ENCODE data around the gene EXOC3L2. TPM values are rescaled to one million over a fixed set of nuclear protein-coding genes. Genes with fewer than 3 reads are reported as not detected.

EXOC3L2 gene
- total RNA-seq, 2 donors from 2014 or later: 2.2 to 2.4 TPM

DNA sequence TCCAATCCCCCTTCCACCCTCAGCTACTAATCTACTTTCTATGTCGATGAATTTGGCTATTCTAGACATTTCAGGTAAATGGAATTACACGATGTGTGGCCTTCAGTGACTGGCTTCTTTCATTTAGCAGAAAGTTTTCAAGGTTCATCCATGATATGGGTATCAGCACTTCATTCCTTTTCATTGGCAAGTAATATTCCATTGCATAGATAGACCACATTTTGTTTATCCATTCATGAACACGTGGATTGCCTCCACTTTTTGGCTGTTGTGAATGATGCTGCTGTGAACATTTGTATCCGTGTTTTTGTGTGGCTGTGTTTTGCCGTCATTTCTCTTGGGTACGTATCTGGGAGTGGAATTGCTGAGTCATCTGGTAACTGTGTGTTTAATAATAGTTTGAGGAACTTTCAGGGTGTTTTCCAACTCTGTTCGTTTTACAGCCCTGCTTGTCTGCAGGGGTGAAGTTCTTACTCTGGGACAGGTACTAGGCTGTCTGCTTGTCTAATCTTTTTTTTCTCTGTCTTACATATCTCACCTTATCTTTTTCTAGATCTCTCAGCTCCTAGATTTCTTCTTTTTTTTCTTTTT is 38.3 kb upstream of the EXOC3L2 start:
- no peaks in the 10 kb centered on the region for H3K27me3 ChIP-seq (replicated peaks; ENCODE audit: insufficient read depth)
- no peaks in the 10 kb centered on the region for H3K9me3 ChIP-seq
- H3K4me1 ChIP-seq (ENCODE audit: control insufficient read depth in 1 of 2, low read depth in 2 of 2): no peaks in the 10 kb centered on the region
- DNase-seq (ENCODE audit: low spot score) (no peak), ATAC-seq (ENCODE audit: insufficient number of reproducible peaks, low FRiP score, low read depth) (no peak)
- TF ChIP-seq, protein P1, sequence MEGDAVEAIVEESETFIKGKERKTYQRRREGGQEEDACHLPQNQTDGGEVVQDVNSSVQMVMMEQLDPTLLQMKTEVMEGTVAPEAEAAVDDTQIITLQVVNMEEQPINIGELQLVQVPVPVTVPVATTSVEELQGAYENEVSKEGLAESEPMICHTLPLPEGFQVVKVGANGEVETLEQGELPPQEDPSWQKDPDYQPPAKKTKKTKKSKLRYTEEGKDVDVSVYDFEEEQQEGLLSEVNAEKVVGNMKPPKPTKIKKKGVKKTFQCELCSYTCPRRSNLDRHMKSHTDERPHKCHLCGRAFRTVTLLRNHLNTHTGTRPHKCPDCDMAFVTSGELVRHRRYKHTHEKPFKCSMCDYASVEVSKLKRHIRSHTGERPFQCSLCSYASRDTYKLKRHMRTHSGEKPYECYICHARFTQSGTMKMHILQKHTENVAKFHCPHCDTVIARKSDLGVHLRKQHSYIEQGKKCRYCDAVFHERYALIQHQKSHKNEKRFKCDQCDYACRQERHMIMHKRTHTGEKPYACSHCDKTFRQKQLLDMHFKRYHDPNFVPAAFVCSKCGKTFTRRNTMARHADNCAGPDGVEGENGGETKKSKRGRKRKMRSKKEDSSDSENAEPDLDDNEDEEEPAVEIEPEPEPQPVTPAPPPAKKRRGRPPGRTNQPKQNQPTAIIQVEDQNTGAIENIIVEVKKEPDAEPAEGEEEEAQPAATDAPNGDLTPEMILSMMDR (IDR thresholded peaks at IDR 0.05): no peak
- H3K36me3 ChIP-seq: peaks cover 29% of the 10 kb centered on the region
- H3K27ac ChIP-seq: no peak overlapping the region
- no peak overlapping the region for H3K4me3 ChIP-seq

DNA sequence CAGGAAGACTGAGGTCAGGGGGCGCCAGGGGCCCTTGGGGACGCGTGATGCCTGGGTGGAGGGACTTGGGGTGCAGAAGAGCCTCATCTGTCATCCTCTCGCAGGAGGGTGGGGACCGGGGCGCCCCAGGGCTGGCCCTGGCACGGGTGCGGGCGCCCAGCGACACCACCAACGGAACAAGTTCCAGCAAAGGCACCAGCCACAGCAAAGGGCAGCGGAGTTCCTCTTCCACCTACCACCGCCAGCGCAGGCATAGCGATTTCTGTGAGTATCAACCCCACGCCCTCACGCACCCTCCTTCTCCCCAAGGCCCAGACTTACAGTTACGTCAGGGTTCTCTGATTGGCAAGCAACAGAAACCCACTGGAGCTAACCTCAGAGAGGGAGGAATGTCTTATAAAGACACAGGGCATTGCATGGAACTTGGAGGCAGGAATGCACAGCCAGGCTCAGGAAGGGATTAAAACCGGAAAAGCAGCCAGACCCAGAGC is 35.3 kb upstream of the EXOC3L2 start:
- TF ChIP-seq, protein P1 (IDR thresholded peaks at IDR 0.05): no peak
- DNase-seq (ENCODE audit: low spot score) (no peak), ATAC-seq (ENCODE audit: insufficient number of reproducible peaks, low FRiP score, low read depth) (no peak)
- Histone ChIP-seq H3K4me1 (ENCODE audit: control insufficient read depth in 1 of 2, low read depth in 2 of 2) (no peaks in the 10 kb centered on the region), H3K36me3 (peaks cover 38% of the 10 kb centered on the region), H3K27me3 (replicated peaks; ENCODE audit: insufficient read depth) (no peaks in the 10 kb centered on the region), H3K9me3 (no peaks in the 10 kb centered on the region), H3K4me3 (no peak overlapping the region), H3K27ac (no peak overlapping the region)

DNA sequence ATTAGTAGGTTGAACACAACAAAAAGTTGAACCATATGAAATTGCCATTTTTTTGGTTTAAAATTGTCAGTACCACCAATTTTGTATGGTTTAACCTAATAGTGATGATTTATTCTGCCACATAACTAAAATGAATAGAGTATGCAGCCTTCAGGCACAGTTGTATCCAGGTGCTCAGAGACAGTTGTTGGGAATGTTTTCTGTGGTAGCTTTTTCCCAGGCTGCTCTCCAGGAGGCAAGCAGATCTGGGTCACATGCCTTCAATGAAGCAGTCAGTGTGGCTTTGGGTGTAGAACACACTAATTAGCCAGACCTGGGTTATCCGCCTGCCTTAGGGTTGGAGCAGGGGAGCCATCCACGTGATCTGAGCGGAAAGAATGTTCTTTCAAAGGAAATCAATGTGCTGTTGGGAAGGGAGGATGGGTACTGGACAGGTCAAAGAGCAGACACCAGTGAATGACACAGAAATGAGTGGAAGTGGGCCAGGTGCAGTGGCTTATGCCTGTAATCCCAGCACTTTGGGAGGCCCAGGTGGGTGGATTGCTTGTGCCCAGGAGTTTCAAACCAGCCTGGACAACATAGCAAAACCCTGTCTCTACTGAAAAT is 34.5 kb upstream of the EXOC3L2 start:
- ATAC-seq (ENCODE audit: insufficient number of reproducible peaks, low FRiP score, low read depth) (no peak), DNase-seq (ENCODE audit: low spot score) (no peak)
- Histone ChIP-seq H3K36me3 (peaks cover 46% of the 10 kb centered on the region), H3K27ac (no peak overlapping the region), H3K4me1 (ENCODE audit: control insufficient read depth in 1 of 2, low read depth in 2 of 2) (no peaks in the 10 kb centered on the region), H3K4me3 (no peak overlapping the region), H3K9me3 (no peaks in the 10 kb centered on the region), H3K27me3 (replicated peaks; ENCODE audit: insufficient read depth) (no peaks in the 10 kb centered on the region)
- TF ChIP-seq, protein P1 (IDR thresholded peaks at IDR 0.05): no peak

DNA sequence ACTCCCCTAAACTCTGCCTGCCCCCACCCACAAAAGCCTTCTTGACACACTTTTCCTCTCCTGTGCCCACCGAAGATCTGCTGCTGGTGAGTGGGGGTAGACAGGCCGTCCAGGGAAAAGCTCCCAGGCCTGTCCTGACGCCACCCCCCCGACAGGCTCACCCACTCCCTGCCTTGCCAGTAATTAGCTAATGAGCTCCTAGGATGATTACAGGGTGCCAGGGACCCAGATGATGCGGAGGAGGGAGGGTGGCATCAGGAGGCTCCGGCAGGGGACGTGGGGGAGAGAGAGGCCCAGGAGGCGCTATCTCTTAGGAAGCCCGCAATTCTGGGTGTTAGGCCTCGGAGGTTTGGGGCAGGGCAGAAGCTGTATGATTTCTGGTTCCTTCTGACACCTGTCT is 32.9 kb upstream of the EXOC3L2 start:
- H3K4me1 ChIP-seq (ENCODE audit: control insufficient read depth in 1 of 2, low read depth in 2 of 2): no peaks in the 10 kb centered on the region
- TF ChIP-seq, protein P1 (IDR thresholded peaks at IDR 0.05): no peak
- H3K4me3 ChIP-seq: no peak overlapping the region
- ATAC-seq (ENCODE audit: insufficient number of reproducible peaks, low FRiP score, low read depth): no peak
- peaks cover 54% of the 10 kb centered on the region for H3K36me3 ChIP-seq
- DNase-seq (ENCODE audit: low spot score): no peak
- H3K27me3 ChIP-seq (replicated peaks; ENCODE audit: insufficient read depth): no peaks in the 10 kb centered on the region
- no peak overlapping the region for H3K27ac ChIP-seq
- no peaks in the 10 kb centered on the region for H3K9me3 ChIP-seq

DNA sequence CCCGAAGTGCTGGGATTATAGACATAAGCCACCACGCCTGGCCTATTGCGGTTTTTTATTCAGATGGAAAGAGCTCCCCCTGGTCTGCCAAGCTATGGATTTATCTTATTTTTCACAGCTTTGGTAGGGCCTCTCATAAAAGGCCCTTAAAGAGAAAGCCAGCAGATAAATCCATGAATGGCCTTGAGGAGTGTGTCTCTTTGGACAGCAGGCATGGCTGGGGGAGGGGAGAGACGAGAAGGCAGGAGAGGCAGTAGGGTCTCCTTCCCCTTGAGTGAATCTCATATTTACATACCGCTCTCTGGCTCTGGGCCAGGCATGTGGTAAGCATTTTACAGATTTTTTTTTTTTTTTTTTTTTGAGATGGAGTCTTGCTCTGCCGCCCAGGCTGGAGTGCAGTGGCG is 31.1 kb upstream of the EXOC3L2 start:
- TF ChIP-seq, protein P1 (IDR thresholded peaks at IDR 0.05): no peak
- Histone ChIP-seq H3K9me3 (no peaks in the 10 kb centered on the region), H3K36me3 (peaks cover 62% of the 10 kb centered on the region), H3K27ac (no peak overlapping the region), H3K4me3 (no peak overlapping the region), H3K27me3 (replicated peaks; ENCODE audit: insufficient read depth) (no peaks in the 10 kb centered on the region), H3K4me1 (ENCODE audit: control insufficient read depth in 1 of 2, low read depth in 2 of 2) (no peaks in the 10 kb centered on the region)
- DNase-seq (ENCODE audit: low spot score): no peak
- no peak for ATAC-seq (ENCODE audit: insufficient number of reproducible peaks, low FRiP score, low read depth)
